A673 (cell line): ENCODE measurements around the gene DNAJC6. TPM values are rescaled to one million over a fixed set of nuclear protein-coding genes. Genes with fewer than 3 reads are reported as not detected.

Experiments used
- BruUV-seq: library from RNA; stranded (reverse); fragments of 400-500 nt; replicated peaks from 2 replicates; lab custom pipeline; 2021; lab: Mats Ljungman, UMichigan
- CTCF ChIA-PET: fragments of 300-600 bp; sonication (Branson Sonifier 250); formaldehyde crosslinking; loops from one replicate; lab custom pipeline; 2022; ENCODE audit warnings: antibody characterized with exemption; lab: Charles Lee
- POLR2A ChIA-PET: fragments of 300-600 bp; sonication (Branson Sonifier 250); formaldehyde crosslinking; loops from one replicate; lab custom pipeline; 2022; ENCODE audit warnings: antibody characterized with exemption; ENCODE audit not compliant: low non-redundant PET; lab: Charles Lee
- DNase-seq: peaks from one replicate; pipeline ENCODE4 v3.0.0-alpha.2; 2015; ENCODE audit warnings: low spot score
- H3K27ac ChIP-seq: fragments of 200-600 bp; sonication (generic); 2 replicates; pipeline ENCODE4 v1.5.1; 2016; ENCODE audit warnings: mixed run types, low read depth, mild to moderate bottlenecking, mixed read lengths, antibody characterized with exemption, low read length; ENCODE audit not compliant: poor library complexity, severe bottlenecking
- H3K27me3 ChIP-seq: fragments of 200-600 bp; sonication (generic); replicated peaks from 2 replicates; pipeline ENCODE4 v1.6.1; 2017; ENCODE audit warnings: mixed run types, low read depth, mild to moderate bottlenecking, mixed read lengths, antibody characterized with exemption, low read length; ENCODE audit not compliant: insufficient read depth, poor library complexity
- H3K36me3 ChIP-seq: fragments of 200-600 bp; sonication (generic); 2 replicates; pipeline ENCODE4 v1.6.1; 2016; ENCODE audit warnings: mixed run types, mild to moderate bottlenecking, mixed read lengths, antibody characterized with exemption, low read length; ENCODE audit not compliant: insufficient read depth, poor library complexity, severe bottlenecking
- H3K4me1 ChIP-seq: fragments of 200-600 bp; sonication (generic); 2 replicates; pipeline ENCODE4 v1.6.1; 2017; ENCODE audit warnings: mixed run types, mild to moderate bottlenecking, mixed read lengths, antibody characterized with exemption, low read length; ENCODE audit not compliant: insufficient read depth, poor library complexity, severe bottlenecking
- H3K4me3 ChIP-seq: fragments of 200-600 bp; sonication (generic); 2 replicates; pipeline ENCODE4 v1.5.1; 2016; ENCODE audit warnings: low read depth, mixed run types, mild to moderate bottlenecking, mixed read lengths, low read length; ENCODE audit not compliant: poor library complexity, severe bottlenecking
- H3K9me3 ChIP-seq: fragments of 200-600 bp; sonication (generic); 2 replicates; pipeline ENCODE4 v1.6.1; 2016; ENCODE audit warnings: mixed run types, low read depth, mild to moderate bottlenecking, mixed read lengths, antibody characterized with exemption, low read length; ENCODE audit not compliant: poor library complexity, severe bottlenecking
- CTCF ChIP-seq: fragments of 300-800, 200-600 bp; sonication (generic); conservative IDR thresholded peaks from 2 replicates; pipeline ENCODE4 v1.5.1; 2017; ENCODE audit warnings: low read depth, mild to moderate bottlenecking, antibody characterized with exemption, low read length, moderate library complexity, mixed read lengths
- EZH2 ChIP-seq: fragments of 200-600 bp; sonication (generic); IDR thresholded peaks from 2 replicates; pipeline ENCODE4 v1.6.1; 2017; ENCODE audit warnings: borderline replicate concordance, low read depth, mild to moderate bottlenecking, mixed read lengths, antibody characterized with exemption, low read length; ENCODE audit not compliant: poor library complexity, severe bottlenecking
- intact Hi-C: fragments of 100-400 bp; cut with micrococcal nuclease; formaldehyde crosslinking; loops from one replicate; pipeline ENCODE4 v1.10.0; 2022; ENCODE audit not compliant: unreplicated experiment
- total RNA-seq: library from RNA; stranded (reverse); gene quantifications from 2 replicates; pipeline ENCODE4 v1.2.3, GENCODE V29; 2021

The DNAJC6 gene
- total RNA-seq, 1 experiment from 2014 or later: 1.1 TPM

- CTCF ChIA-PET: no interaction called here
- intact Hi-C loops: loop anchor here (5.0 kb wide), 1 partner anchor 172 kb away; no protein-coding TSS in a partner anchor
- no TSS peak for BruUV-seq
- TF ChIP-seq CTCF (no peak), EZH2 (no peak)
- POLR2A ChIA-PET: no interaction called here
- H3K4me1 ChIP-seq: peaks cover 1% of the 10 kb centered on the region
- no peak overlapping the region for H3K27ac ChIP-seq
- H3K36me3 ChIP-seq: peaks cover 8% of the 10 kb centered on the region
- H3K27me3 ChIP-seq: no peaks in the 10 kb centered on the region
- no peak overlapping the region for H3K4me3 ChIP-seq
- H3K9me3 ChIP-seq: no peaks in the 10 kb centered on the region
- no peak for DNase-seq
Observed at GRCh38 chr1:65424573-65424889, 115.2 kb downstream of the DNAJC6 start.

- intact Hi-C loops: no loop called here
- DNase-seq: no peak
- Histone ChIP-seq H3K9me3 (no peaks in the 10 kb centered on the region), H3K27me3 (no peaks in the 10 kb centered on the region), H3K27ac (no peak overlapping the region), H3K36me3 (peaks cover 8% of the 10 kb centered on the region), H3K4me1 (no peaks in the 10 kb centered on the region), H3K4me3 (no peak overlapping the region)
- ChIA-PET POLR2A (no interaction called here), CTCF (no interaction called here)
- TF ChIP-seq EZH2: no peak
- no peak for TF ChIP-seq CTCF
- no TSS peak for BruUV-seq
Observed at GRCh38 chr1:65425006-65425405, 115.7 kb downstream of the DNAJC6 start.

- no peak overlapping the region for H3K27ac ChIP-seq
- peaks cover 8% of the 10 kb centered on the region for H3K36me3 ChIP-seq
- H3K4me1 ChIP-seq: no peaks in the 10 kb centered on the region
- BruUV-seq: no TSS peak
- intact Hi-C loops: no loop called here
- CTCF ChIA-PET: no interaction called here
- H3K9me3 ChIP-seq: no peaks in the 10 kb centered on the region
- H3K27me3 ChIP-seq: no peaks in the 10 kb centered on the region
- TF ChIP-seq EZH2 (no peak), CTCF (no peak)
- no peak for DNase-seq
- H3K4me3 ChIP-seq: no peak overlapping the region
- POLR2A ChIA-PET: no interaction called here
Observed at GRCh38 chr1:65425697-65426096, 116.4 kb downstream of the DNAJC6 start.
